ENCODE data around the gene BYSL. TPM values are rescaled to one million over a fixed set of nuclear protein-coding genes. Genes with fewer than 3 reads are reported as not detected.

Gene BYSL
- polyA plus RNA-seq, 1 of the 3 experiments (the other 2 are of a cell fraction) = 56.0 TPM

GRCh38 chr6:41935685-41936072 lies 14.4 kb downstream of the BYSL start:
- peaks cover 40% of the 10 kb centered on the region for H3K79me2 ChIP-seq (ENCODE audit: insufficient read depth)

GRCh38 chr6:41936073-41936837 lies 15.0 kb downstream of the BYSL start:
- Histone ChIP-seq H3K79me2 (ENCODE audit: insufficient read depth) (peaks cover 46% of the 10 kb centered on the region), H2AFZ (ENCODE audit: low read depth) (no peak overlapping the region), H3K27ac (ENCODE audit: low read depth in 2 of 2, low read length in 1 of 2) (peak overlapping the region; percentile 46 to 50; a peak in 3 of 4 replicates), H3K9me3 (no peaks in the 10 kb centered on the region), H4K20me1 (ENCODE audit: insufficient read depth) (no peaks in the 10 kb centered on the region), H3K9me2 (no peaks in the 10 kb centered on the region), H3K4me2 (no peak overlapping the region; the same call in 1 of the 2 replicates), H3K36me3 (replicated peaks in 1 of 2; ENCODE audit: control insufficient read depth in 1 of 2, insufficient read depth in 2 of 2, low read length in 1 of 2) (peaks cover 20 to 42% of the 10 kb centered on the region in 2 experiments), H3F3A (replicated peaks; ENCODE audit: insufficient read depth) (peaks cover 20% of the 10 kb centered on the region), H3K27me3 (ENCODE audit: insufficient read depth) (no peaks in the 10 kb centered on the region), H3K9ac (no peak overlapping the region), H3K4me1 (ENCODE audit: control insufficient read depth in 1 of 2, insufficient read depth in 2 of 2, low read depth in 1 of 2, low read length in 1 of 2) (peaks cover 19 to 22% of the 10 kb centered on the region in 2 experiments; a peak in 3 of 4 replicates), H3K4me3 (ENCODE audit: low read depth in 2 of 2, low read length in 1 of 2) (peak overlapping the region in 1 of 2 experiments; percentile 14; a peak in 1 of 4 replicates)
- 40% methylated on average over 6 of the region's 10 CpGs for WGBS (ENCODE audit: low lambda C conversion rate)
- CTCF ChIA-PET = interaction anchor here (0.7 to 10.3 kb wide), 24 partner anchors 9 to 410 kb away, joined by 3 to 96 read pairs (median 4); partner anchors contain the start of genes BYSL, MED20 and TOMM6
- POLR2A ChIA-PET = interaction anchor here (0.6 kb wide), 1 partner anchor 101 kb away, joined by 5 read pairs; no protein-coding TSS in a partner anchor
- DNase-seq = peak; percentile 83
- TF ChIP-seq IRF3 (IDR thresholded peaks at IDR 0.05; ENCODE audit: low read depth, low read length) (no peak), RXRA (IDR thresholded peaks at IDR 0.05; ENCODE audit: borderline replicate concordance, low read depth) (no peak), CTCF (IDR thresholded peaks at IDR 0.05) (peak; percentile 79), GATA2 (CRISPR knock-in tag; IDR thresholded peaks at IDR 0.05) (no peak), TAF1 (IDR thresholded peaks at IDR 0.05; ENCODE audit: borderline replicate concordance, low read depth, low read length) (no peak), SMC3 (IDR thresholded peaks at IDR 0.05; ENCODE audit: low read depth, low read length) (peak; percentile 74), USF1 (IDR thresholded peaks at IDR 0.05; ENCODE audit: borderline replicate concordance, low read depth) (no peak), NFIC (IDR thresholded peaks at IDR 0.05; ENCODE audit: borderline replicate concordance) (no peak), CHD2 (IDR thresholded peaks at IDR 0.05; ENCODE audit: low read length, partially characterized antibody) (peak; percentile 40), FOXJ3 (CRISPR knock-in tag; IDR thresholded peaks at IDR 0.05) (no peak), SIN3A (IDR thresholded peaks at IDR 0.05; ENCODE audit: borderline replicate concordance, low read depth, low read length) (no peak), YY1 (IDR thresholded peaks at IDR 0.05; ENCODE audit: low read depth) (no peak), RAD21 (IDR thresholded peaks at IDR 0.05; ENCODE audit: low read length) (peak; percentile 72), TCF12 (IDR thresholded peaks at IDR 0.05) (0 out of 2 replicates have a peak, but pooled peaks have one; percentile 9)

More at GRCh38 chr6:41935685-41936072, 14.4 kb downstream of the BYSL start:
- H3K27me3 ChIP-seq (ENCODE audit: insufficient read depth) = no peaks in the 10 kb centered on the region
- peaks cover 19 to 21% of the 10 kb centered on the region in 2 experiments; a peak in 3 of 4 replicates for H3K4me1 ChIP-seq (ENCODE audit: control insufficient read depth in 1 of 2, insufficient read depth in 2 of 2, low read depth in 1 of 2, low read length in 1 of 2)
- WGBS (ENCODE audit: low lambda C conversion rate) = 100% methylated on average over 2 of the region's 8 CpGs
- H4K20me1 ChIP-seq (ENCODE audit: insufficient read depth) = no peaks in the 10 kb centered on the region
- peaks cover 20% of the 10 kb centered on the region for H3F3A ChIP-seq (replicated peaks; ENCODE audit: insufficient read depth)
- no peak overlapping the region for H3K9ac ChIP-seq
- no peak for DNase-seq
- POLR2A ChIA-PET = interaction anchor here (0.6 kb wide), 1 partner anchor 102 kb away, joined by 5 read pairs; no protein-coding TSS in a partner anchor
- no peaks in the 10 kb centered on the region for H3K9me2 ChIP-seq
- H3K4me3 ChIP-seq (ENCODE audit: low read depth in 2 of 2, low read length in 1 of 2) = no peak overlapping the region
- H3K36me3 ChIP-seq (replicated peaks in 1 of 2; ENCODE audit: control insufficient read depth in 1 of 2, insufficient read depth in 2 of 2, low read length in 1 of 2) = peaks cover 25 to 47% of the 10 kb centered on the region in 2 experiments
- H3K27ac ChIP-seq (ENCODE audit: low read depth in 2 of 2, low read length in 1 of 2) = peak overlapping the region; percentile 46 to 50; a peak in 2 of 4 replicates
- no peak overlapping the region for H2AFZ ChIP-seq (ENCODE audit: low read depth)
- CTCF ChIA-PET = interaction anchor here (0.7 to 10.3 kb wide), 20 partner anchors 8 to 568 kb away, joined by 3 to 96 read pairs (median 5); partner anchors contain the start of genes BYSL, MED20 and TOMM6
- H3K9me3 ChIP-seq = no peaks in the 10 kb centered on the region
- TF ChIP-seq PBX3 (IDR thresholded peaks at IDR 0.05) (no peak), POLR2AphosphoS5 (IDR thresholded peaks at IDR 0.05; ENCODE audit: low read depth, low read length) (peak; percentile 38)
- H3K4me2 ChIP-seq = no peak overlapping the region

Data from SK-N-SH (cell line).